ENCODE results near the gene ETV4. TPM values are rescaled to one million over a fixed set of nuclear protein-coding genes. Genes with fewer than 3 reads are reported as not detected.

The ETV4 gene
- total RNA-seq, 4 donors from 2014 or later = 1.1 to 9.0 (median 5.3) TPM

DNA sequence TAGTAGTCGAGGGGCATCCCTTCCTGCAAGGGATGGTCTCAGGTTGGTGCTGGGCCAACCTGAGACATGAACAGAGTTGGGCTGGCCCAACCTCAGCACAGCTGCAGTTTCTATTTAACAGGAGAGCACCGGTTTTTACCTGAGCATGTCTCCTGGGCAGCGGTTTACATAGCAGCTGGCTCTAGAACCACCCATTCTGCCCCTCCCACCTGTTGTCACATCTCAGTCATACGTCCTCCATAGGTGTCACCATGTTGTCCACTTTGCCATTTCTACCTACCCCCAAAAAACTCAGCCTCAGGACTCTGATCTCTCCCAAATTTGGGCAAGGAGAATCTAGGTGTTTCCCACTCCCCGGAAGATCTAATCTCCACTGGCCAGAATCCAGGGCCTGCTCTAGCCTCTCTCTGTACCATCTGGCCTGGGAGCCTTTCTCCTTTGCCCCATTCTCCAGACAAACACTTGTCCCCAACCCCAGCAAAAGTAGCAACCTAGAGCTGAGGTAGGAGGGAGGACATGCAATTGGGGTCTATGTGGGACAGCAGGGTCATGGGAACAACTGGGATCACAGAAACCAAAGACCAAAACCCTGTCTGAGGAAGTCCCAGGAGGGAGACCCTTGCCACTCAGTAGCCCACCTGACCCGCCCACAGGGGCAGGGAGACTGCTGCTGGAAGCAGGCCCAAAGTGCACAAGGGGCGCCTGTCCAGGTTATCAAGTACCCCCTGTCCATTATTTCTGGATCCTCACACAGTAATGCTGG, 19.1 kb downstream of the ETV4 start:
- WGBS, 2 donors = 90 to 93% methylated on average over 7 of the region's 7 CpGs
- peaks cover 23 to 36% of the 10 kb centered on the region in 2 donors for H3K4me1 ChIP-seq
- intact Hi-C loops (cut with DNase I) = no loop called here

GRCh38 chr17:43524945-43525575, 21.1 kb downstream of the ETV4 start:
- H3K9me3 ChIP-seq = no peaks in the 10 kb centered on the region
- intact Hi-C loops (cut with DNase I) = no loop called here
- H3K27me3 ChIP-seq = no peaks in the 10 kb centered on the region
- H3K36me3 ChIP-seq = peaks cover 48 to 55% of the 10 kb centered on the region in 2 donors
- H3K4me1 ChIP-seq = peaks cover 7 to 18% of the 10 kb centered on the region in 2 donors
- 89% methylated on average over 8 of the region's 8 CpGs for WGBS, 2 donors
- no peak overlapping the region for H3K4me3 ChIP-seq (replicated peaks in 1 of 3)
- H3K27ac ChIP-seq = no peak overlapping the region
- TF ChIP-seq POLR2A (IDR thresholded peaks at IDR 0.05) = no peak
- TF ChIP-seq, protein P1, sequence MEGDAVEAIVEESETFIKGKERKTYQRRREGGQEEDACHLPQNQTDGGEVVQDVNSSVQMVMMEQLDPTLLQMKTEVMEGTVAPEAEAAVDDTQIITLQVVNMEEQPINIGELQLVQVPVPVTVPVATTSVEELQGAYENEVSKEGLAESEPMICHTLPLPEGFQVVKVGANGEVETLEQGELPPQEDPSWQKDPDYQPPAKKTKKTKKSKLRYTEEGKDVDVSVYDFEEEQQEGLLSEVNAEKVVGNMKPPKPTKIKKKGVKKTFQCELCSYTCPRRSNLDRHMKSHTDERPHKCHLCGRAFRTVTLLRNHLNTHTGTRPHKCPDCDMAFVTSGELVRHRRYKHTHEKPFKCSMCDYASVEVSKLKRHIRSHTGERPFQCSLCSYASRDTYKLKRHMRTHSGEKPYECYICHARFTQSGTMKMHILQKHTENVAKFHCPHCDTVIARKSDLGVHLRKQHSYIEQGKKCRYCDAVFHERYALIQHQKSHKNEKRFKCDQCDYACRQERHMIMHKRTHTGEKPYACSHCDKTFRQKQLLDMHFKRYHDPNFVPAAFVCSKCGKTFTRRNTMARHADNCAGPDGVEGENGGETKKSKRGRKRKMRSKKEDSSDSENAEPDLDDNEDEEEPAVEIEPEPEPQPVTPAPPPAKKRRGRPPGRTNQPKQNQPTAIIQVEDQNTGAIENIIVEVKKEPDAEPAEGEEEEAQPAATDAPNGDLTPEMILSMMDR (IDR thresholded peaks at IDR 0.05) = no peak
- no peak for DNase-seq

More for the DNA sequence above, 19.1 kb downstream of the ETV4 start:
- TF ChIP-seq, protein P1 (IDR thresholded peaks at IDR 0.05) = no peak
- TF ChIP-seq POLR2A (IDR thresholded peaks at IDR 0.05) = no peak
- Histone ChIP-seq H3K4me3 (replicated peaks in 1 of 3) (no peak overlapping the region), H3K27me3 (no peaks in the 10 kb centered on the region), H3K27ac (no peak overlapping the region), H3K9me3 (no peaks in the 10 kb centered on the region), H3K36me3 (peaks cover 28 to 35% of the 10 kb centered on the region in 2 donors)
- DNase-seq = no peak

- H3K4me1 ChIP-seq = no peaks in the 10 kb centered on the region
- no peak for TF ChIP-seq POLR2A (IDR thresholded peaks at IDR 0.05)
- TF ChIP-seq, protein P1 (IDR thresholded peaks at IDR 0.05) = no peak
- DNase-seq = no peak
- intact Hi-C loops (cut with DNase I) = no loop called here
- H3K27ac ChIP-seq = no peak overlapping the region
- no peaks in the 10 kb centered on the region for H3K27me3 ChIP-seq
- H3K4me3 ChIP-seq (replicated peaks in 1 of 3) = no peak overlapping the region
- WGBS, 2 donors = 98 to 100% methylated on average over 4 of the region's 4 CpGs
- peaks cover 68 to 82% of the 10 kb centered on the region in 2 donors for H3K36me3 ChIP-seq
- H3K9me3 ChIP-seq = no peaks in the 10 kb centered on the region
Observed at GRCh38 chr17:43521389-43521788, 24.8 kb downstream of the ETV4 start.

- Histone ChIP-seq H3K36me3 (peaks cover 60 to 69% of the 10 kb centered on the region in 2 donors), H3K9me3 (no peaks in the 10 kb centered on the region), H3K4me1 (no peaks in the 10 kb centered on the region), H3K27me3 (no peaks in the 10 kb centered on the region), H3K27ac (no peak overlapping the region), H3K4me3 (replicated peaks in 1 of 3) (no peak overlapping the region)
- no peak for DNase-seq
- intact Hi-C loops (cut with DNase I) = no loop called here
- TF ChIP-seq, protein P1 (IDR thresholded peaks at IDR 0.05) = no peak
- TF ChIP-seq POLR2A (IDR thresholded peaks at IDR 0.05) = no peak
- 79 to 86% methylated on average over 8 of the region's 8 CpGs for WGBS, 2 donors
Observed at GRCh38 chr17:43517615-43518386, 28.3 kb downstream of the ETV4 start.

All from thyroid gland (tissue), 4 donors.